ENCODE results near the gene PLEKHB2.
"Not testable (repeated sequence)": the region's sequence is repeated elsewhere in the genome, so short reads cannot be mapped to it uniquely, and the experiment has no call there.

The PLEKHB2 gene

GRCh38 chr2:131105156-131105949, at the start of gene PLEKHB2:
PLEKHB2 (plus strand) TSS chr2:131105336; CDS start chr2:131120942, 15,606 bp downstream.
- peak; percentile 68 for DNase-seq

GRCh38 chr2:131056204-131056931, 48.8 kb upstream of the PLEKHB2 start:
- DNase-seq: no peak

GRCh38 chr2:131056932-131057287, 48.2 kb upstream of the PLEKHB2 start:
- DNase-seq: no peak

DNA sequence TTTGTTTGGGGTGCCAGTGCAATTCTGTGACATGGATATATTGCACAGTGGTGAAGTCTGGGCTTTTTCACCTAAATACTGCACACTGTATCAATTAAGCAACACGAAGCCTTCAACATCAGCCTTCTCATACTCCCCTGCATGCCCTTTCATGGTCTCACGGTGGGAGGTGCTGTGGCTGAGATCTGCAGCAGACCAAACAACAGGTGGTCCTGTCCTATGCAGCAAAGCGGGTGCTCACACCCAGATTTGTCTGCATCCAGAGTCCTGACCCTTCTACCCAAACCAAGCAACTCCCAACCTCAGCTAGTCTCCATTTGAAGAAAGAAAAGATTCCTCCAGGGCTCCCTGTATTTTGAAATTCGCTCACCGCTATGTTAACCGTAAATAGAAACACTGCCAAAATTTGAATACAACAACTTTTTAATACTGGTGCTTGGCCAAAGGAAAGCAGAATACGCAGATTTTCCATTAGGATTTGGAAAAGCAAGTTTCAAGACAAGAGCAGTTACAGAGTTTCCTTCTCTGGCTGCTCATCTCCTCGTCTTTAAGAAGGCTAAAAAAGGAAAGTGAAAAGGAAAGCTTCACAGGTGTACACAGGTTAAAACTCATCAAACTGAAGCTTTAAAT, 46.8 kb upstream of the PLEKHB2 start:
- no peak for DNase-seq

DNA sequence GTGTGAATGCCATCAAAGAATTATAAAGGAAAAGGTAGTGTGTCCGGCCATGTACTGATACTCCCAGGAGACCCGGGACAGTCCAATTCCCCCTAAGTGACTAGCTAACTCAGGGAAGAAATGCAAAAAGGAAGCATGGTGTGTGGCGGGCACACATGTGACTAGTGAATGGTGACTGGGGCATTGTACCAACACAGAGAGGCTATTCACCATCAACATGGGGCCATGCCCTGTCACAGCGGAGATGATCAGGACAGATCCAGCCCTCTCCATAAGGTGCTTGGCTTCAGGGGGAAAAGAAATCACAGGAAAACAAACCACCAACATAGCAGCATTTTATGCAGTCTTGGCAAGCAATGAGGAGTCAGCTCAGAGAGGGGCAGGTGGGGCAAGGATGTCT, 46.2 kb upstream of the PLEKHB2 start:
- no peak for DNase-seq

GRCh38 chr2:131063501-131064283, 41.4 kb upstream of the PLEKHB2 start:
- no peak for DNase-seq

DNA sequence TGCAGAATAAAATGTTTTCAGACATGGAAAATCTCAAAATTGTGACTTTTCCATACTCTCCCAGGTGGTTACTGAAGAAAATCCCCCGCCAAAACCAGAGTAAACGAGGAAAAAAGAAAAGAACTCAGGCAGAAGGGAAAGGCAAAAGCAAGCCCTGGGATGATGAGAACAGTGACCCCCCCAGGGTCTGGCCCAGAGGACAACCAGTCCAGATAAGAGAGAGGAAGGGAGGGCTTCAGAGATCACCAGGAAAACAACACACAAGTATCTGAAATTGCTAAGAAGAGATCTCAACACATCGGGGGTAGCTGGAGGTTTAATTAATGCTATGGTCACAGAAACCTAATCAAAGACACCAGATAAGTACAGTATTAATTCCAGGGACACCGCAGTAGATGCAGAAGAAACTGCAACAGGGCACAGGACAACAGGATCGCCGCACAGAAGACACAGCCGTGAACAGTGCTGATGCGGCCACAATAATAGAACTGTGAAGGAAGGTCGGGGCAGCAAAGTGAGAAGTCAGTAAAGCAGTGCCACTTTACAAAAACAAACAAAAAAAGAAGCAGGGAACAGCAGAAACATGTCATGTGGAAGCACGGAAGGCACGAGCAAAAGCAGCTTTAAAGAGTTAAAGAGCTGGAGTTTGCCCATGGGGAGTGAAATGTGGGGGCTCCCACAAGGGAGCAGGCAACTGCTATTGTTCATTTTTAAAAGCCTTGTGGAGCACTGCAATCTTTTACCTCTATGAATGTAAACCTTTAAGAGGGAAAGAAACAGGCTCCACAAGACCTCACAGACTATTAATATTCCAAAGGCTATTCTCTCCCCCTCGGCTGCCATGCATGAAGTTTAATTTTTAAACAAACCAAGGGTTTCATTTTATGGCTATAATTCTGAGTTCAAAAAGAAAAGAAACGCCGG, 40.3 kb upstream of the PLEKHB2 start:
- no peak for DNase-seq

GRCh38 chr2:131067465-131068125, 37.5 kb upstream of the PLEKHB2 start:
- no peak for DNase-seq

- not testable (repeated sequence) for DNase-seq
Observed at GRCh38 chr2:131068172-131068571, 37.0 kb upstream of the PLEKHB2 start.

- DNase-seq: not testable (repeated sequence)
Observed at GRCh38 chr2:131075578-131075977, 29.6 kb upstream of the PLEKHB2 start.

- no peak for DNase-seq
Observed at GRCh38 chr2:131076707-131077106, 28.4 kb upstream of the PLEKHB2 start.

- no peak for DNase-seq
Observed at GRCh38 chr2:131077182-131077846, 27.8 kb upstream of the PLEKHB2 start.

GRCh38 chr2:131077966-131078365, 27.2 kb upstream of the PLEKHB2 start:
- DNase-seq: no peak

- not testable (repeated sequence) for DNase-seq
Observed at GRCh38 chr2:131079931-131080330, 25.2 kb upstream of the PLEKHB2 start.

- no peak for DNase-seq
Observed at GRCh38 chr2:131081190-131081589, 23.9 kb upstream of the PLEKHB2 start.

DNA sequence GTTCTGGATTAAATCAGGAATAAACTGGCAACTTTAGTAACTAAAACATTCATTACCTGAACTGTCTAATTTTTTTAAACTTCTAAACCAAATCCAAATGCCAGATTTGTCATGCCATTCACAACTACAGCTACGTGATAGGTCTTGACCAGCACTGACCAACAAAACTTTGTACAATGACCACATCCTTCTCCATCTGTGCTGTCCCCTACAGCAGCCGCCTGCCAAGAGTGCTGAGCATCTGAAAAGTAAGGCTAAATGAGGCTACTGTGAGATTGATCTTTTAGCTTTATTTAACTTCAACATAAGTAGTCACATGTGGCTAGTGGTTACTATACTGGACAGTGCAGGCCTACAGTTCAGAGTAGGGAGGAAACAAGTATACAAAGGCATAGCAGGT, 19.5 kb upstream of the PLEKHB2 start:
- no peak for DNase-seq

GRCh38 chr2:131092458-131093005, 12.6 kb upstream of the PLEKHB2 start:
- DNase-seq: no peak

DNA sequence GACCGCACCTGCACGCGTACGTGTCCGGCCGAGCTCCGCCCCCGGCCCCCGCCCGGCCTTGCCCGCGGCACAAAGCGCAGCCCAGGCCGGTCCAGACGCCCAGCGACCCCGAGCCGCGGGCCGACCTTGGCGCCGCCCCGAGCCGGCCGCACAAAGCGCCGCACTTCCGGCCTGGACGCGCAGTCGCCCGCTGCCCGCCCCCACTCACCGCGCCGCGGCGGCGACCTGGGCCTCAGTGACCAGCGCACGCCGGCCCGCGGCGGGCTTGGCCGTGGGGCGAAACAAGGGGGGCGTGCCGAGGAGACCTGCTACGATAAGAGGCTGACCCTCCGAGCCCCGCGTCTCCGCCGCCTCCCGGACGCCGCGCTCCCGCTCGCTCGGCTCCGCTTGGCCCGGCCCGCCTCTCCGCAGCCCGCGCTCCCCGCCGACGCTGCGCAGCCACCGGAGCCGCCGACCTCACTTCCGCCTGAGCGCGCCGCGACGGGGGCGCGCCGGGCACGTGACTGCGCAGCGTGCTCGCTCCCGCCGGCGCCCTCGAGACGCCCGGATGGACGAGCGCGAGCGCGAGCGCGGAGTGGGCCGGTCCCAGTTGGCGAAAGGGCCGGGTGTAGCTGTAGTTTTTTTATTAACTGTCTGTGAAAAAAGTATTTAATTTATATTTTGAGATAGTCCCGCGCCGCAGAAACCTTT, 12.0 kb upstream of the PLEKHB2 start, which contains the start of gene FAM168B:
Gene FAM168B, minus strand, starts transcription at position 455 of the 690 bp plus-strand sequence. CDS start 10,814 bp downstream, outside the sequence.
- DNase-seq: peak; percentile 69

DNA sequence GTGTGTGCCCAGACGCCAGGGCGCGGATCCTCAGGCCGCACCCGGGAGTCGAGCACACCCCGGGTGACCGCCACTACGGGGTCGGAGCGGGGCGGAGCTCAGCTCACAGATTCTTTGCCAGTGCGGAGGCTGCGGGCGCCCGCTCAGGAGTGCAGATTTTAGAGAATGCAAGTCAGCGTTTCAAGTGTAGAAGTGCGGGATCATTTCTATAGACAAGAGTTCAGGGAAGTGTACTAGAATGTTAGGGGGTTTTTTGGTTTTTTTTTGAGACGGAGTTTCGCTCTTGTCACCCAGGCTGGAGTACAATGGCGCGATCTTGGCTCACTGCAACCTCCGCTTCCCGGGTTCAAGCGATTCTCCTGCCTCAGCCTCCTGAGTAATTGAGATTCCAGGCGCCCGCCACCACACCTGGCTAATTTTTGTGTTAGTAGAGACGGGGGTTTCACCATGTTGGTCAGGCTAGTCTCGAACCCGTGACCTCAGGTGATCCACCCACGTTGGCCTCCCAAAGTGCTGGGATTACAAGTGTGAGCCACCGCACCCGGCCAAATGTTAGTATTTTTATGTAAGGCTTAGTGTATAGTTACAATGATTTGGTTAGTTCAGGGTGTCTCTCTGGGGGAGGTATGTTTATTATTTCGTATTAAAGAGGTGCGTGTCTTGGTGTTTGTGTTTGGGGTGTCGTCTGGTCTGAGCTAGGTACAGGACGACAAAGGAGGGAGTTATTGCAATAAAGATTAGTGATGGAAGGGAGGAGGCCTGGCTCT, 11.3 kb upstream of the PLEKHB2 start:
- DNase-seq: peak; percentile 64
